ENCODE data around the gene RHBDD3. TPM values are rescaled to one million over a fixed set of nuclear protein-coding genes. Genes with fewer than 3 reads are reported as not detected.

RHBDD3 gene
- total and polyA plus RNA-seq, 2 of the 8 experiments (the other 6 are each of a cell fraction or from before 2014, with no cell fraction given), result 72.1 to 117 TPM

- Histone ChIP-seq H2BK20ac (ENCODE audit: low read length) (no peak overlapping the region), H2BK12ac (ENCODE audit: low read depth, low read length) (no peak overlapping the region), H4K20me1 (replicated peaks in 1 of 2; ENCODE audit: control insufficient read depth in 1 of 2, insufficient read depth in 2 of 2, low read length in 2 of 2) (peaks cover 3 to 10% of the 10 kb centered on the region in 2 experiments), H3K36me3 (ENCODE audit: control insufficient read depth in 2 of 4, insufficient read depth in 4 of 4, low read length in 3 of 4) (no peaks in the 10 kb centered on the region), H3K27ac (ENCODE audit: low read depth, low read length) (no peak overlapping the region), H4K8ac (ENCODE audit: extremely low read depth, insufficient read depth, low read length) (no peak overlapping the region; the same call in 1 of the 2 replicates), H2BK5ac (ENCODE audit: low read depth, low read length) (no peak overlapping the region), H3K4me3 (ENCODE audit: extremely low read depth in 1 of 4, insufficient read depth in 2 of 4, low read depth in 3 of 4, low read length in 4 of 4) (no peak overlapping the region), H3K4ac (replicated peaks; ENCODE audit: insufficient read length, low read depth, low read length) (no peak overlapping the region), H2AK5ac (ENCODE audit: low read depth, low read length) (no peak overlapping the region), H3K9ac (replicated peaks in 1 of 4; ENCODE audit: extremely low read depth in 1 of 4, low read depth in 3 of 4, low read length in 3 of 4) (no peak overlapping the region), H3K14ac (ENCODE audit: insufficient read length) (no peak overlapping the region), H3K4me2 (ENCODE audit: insufficient read depth in 1 of 2, low read depth in 2 of 2, low read length in 2 of 2) (no peak overlapping the region), H2BK15ac (ENCODE audit: low read length) (no peak overlapping the region), H2BK120ac (replicated peaks; ENCODE audit: low read depth, low read length) (no peak overlapping the region), H3K56ac (replicated peaks; ENCODE audit: insufficient read length, low read depth, low read length) (no peak overlapping the region), H3K23me2 (ENCODE audit: low read depth, low read length) (no peaks in the 10 kb centered on the region), H3K79me1 (ENCODE audit: low read depth, low read length) (no peaks in the 10 kb centered on the region; the same call in 1 of the 2 replicates), H2AFZ (ENCODE audit: low read length) (no peak overlapping the region), H4K91ac (replicated peaks; ENCODE audit: insufficient read length, low read length) (no peak overlapping the region), H3K9me3 (ENCODE audit: insufficient read depth in 2 of 2, low read depth in 1 of 2, low read length in 1 of 2) (no peaks in the 10 kb centered on the region), H3K18ac (ENCODE audit: extremely low read depth, low read length) (no peak overlapping the region), H3K4me1 (replicated peaks in 1 of 4; ENCODE audit: control insufficient read depth in 3 of 4, insufficient read depth in 4 of 4, low read length in 3 of 4) (peaks cover 0 to 6% (median 0%) of the 10 kb centered on the region in 4 experiments; a peak in 2 of 7 replicates), H3K23ac (ENCODE audit: insufficient read length) (no peak overlapping the region), H4K5ac (ENCODE audit: insufficient read length, low read depth, low read length) (no peak overlapping the region), H3K79me2 (ENCODE audit: control insufficient read depth in 1 of 2, insufficient read depth in 2 of 2, low read length in 2 of 2) (no peaks in the 10 kb centered on the region), H3K27me3 (replicated peaks in 1 of 4; ENCODE audit: control insufficient read depth in 3 of 4, extremely low read depth in 1 of 4, insufficient read depth in 3 of 4, low read length in 3 of 4) (no peaks in the 10 kb centered on the region)
- DNase-seq (ENCODE audit: low read depth in 1 of 2, low spot score in 2 of 2) (no peak), FAIRE-seq (no peak)
- WGBS, 2 experiments (ENCODE audit: extremely low coverage in 1 of 2, insufficient coverage in 1 of 2, insufficient read length in 1 of 2, insufficient replicate concordance in 2 of 2, low coverage in 1 of 2, low lambda C conversion rate in 2 of 2, missing lambda C conversion rate in 1 of 2), result 76% methylated on average over 4 of the region's 4 CpGs; no CpG with 5 or more reads in 1 of the 2 experiments
- CTCF ChIA-PET (ENCODE audit: partially characterized antibody), result interaction anchor here (0.6 to 4.6 kb wide), 4 partner anchors 9 to 421 kb away, joined by 3 to 34 read pairs (median 4); no protein-coding TSS in a partner anchor
- POLR2A ChIA-PET (ENCODE audit: partially characterized antibody), result interaction anchor here (1.2 to 8.6 kb wide), 2 partner anchors 9 to 15 kb away, joined by 4 to 139 read pairs; partner anchors contain the start of genes EWSR1 and RHBDD3
- TF ChIP-seq RBBP5 (IDR thresholded peaks at IDR 0.05; ENCODE audit: borderline replicate concordance, low read depth, low read length) (no peak), CHD1 (IDR thresholded peaks at IDR 0.05; ENCODE audit: low read depth, low read length) (no peak), MAX (IDR thresholded peaks at IDR 0.05) (no peak), JUND (IDR thresholded peaks at IDR 0.05; ENCODE audit: low read length) (no peak), YY1 (IDR thresholded peaks at IDR 0.05; ENCODE audit: low read depth, low read length) (no peak), CEBPB (IDR thresholded peaks at IDR 0.05; ENCODE audit: low read depth, low read length) (no peak), ASH2L (IDR thresholded peaks at IDR 0.05; ENCODE audit: low read length) (no peak), ATF3 (IDR thresholded peaks at IDR 0.05; ENCODE audit: insufficient read depth, low read depth, low read length) (no peak), SP2 (IDR thresholded peaks at IDR 0.05; ENCODE audit: low read length) (no peak), BRCA1 (IDR thresholded peaks at IDR 0.05; ENCODE audit: low read depth, low read length) (no peak), SIN3A (conservative IDR thresholded peaks at IDR 0.05 in 1 of 2, IDR thresholded peaks at IDR 0.05 in 1 of 2; ENCODE audit: low read depth in 1 of 2, low read length in 2 of 2) (no peak), ATF2 (IDR thresholded peaks at IDR 0.05; ENCODE audit: low read length) (no peak)
Observed at GRCh38 chr22:29254286-29254660, 13.5 kb downstream of the RHBDD3 start.
